Testis (tissue), 2 donors: ENCODE data around the gene DHDH.

ENCODE experiments used
- CTCF ChIP-seq, 3 experiments: fragments of 450-650 bp in 2 of 3; fragments of 200-600 bp in 1 of 3; sonication (generic) in 1 of 3; IDR thresholded peaks; one replicate each; pipeline ENCODE4 v1.5.1; 2016 to 2019; ENCODE audit warnings: antibody characterized with exemption in 3 of 3, mild to moderate bottlenecking in 2 of 3, moderate library complexity in 1 of 3
- POLR2A ChIP-seq: fragments of 450-650 bp; IDR thresholded peaks from one replicate; pipeline ENCODE4 v1.6.1; 2017; ENCODE audit warnings: antibody characterized with exemption, mild to moderate bottlenecking, moderate library complexity

GRCh38 chr19:48963371-48964204 lies 30.1 kb downstream of the DHDH start:
- no peak for TF ChIP-seq POLR2A
- TF ChIP-seq CTCF (IDR thresholded peaks at IDR 0.05): no peak
